ENCODE results near the gene PAPPA.

Gene PAPPA

DNA sequence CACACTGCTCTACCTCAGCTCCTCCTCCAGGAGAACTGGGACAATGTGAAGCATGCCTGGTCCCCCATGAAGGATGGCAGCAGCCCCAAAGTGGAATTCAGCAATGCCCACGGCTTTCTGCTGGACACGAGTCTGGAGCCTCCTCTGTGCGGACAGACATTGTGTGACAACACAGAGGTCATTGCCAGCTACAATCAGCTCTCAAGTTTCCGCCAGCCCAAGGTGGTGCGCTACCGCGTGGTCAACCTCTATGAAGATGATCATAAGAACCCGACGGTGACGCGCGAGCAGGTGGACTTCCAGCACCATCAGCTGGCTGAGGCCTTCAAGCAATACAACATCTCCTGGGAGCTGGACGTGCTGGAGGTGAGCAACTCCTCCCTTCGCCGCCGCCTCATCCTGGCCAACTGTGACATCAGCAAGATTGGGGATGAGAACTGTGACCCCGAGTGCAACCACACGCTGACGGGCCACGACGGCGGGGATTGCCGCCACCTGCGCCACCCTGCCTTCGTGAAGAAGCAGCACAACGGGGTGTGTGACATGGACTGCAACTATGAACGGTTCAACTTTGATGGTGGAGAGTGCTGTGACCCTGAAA lies 34.1 kb downstream of the PAPPA start:
- FAIRE-seq, result no peak

- FAIRE-seq, result no peak
These were observed 36.1 kb downstream of the PAPPA start for GRCh38 chr9:116189683-116190082.

DNA sequence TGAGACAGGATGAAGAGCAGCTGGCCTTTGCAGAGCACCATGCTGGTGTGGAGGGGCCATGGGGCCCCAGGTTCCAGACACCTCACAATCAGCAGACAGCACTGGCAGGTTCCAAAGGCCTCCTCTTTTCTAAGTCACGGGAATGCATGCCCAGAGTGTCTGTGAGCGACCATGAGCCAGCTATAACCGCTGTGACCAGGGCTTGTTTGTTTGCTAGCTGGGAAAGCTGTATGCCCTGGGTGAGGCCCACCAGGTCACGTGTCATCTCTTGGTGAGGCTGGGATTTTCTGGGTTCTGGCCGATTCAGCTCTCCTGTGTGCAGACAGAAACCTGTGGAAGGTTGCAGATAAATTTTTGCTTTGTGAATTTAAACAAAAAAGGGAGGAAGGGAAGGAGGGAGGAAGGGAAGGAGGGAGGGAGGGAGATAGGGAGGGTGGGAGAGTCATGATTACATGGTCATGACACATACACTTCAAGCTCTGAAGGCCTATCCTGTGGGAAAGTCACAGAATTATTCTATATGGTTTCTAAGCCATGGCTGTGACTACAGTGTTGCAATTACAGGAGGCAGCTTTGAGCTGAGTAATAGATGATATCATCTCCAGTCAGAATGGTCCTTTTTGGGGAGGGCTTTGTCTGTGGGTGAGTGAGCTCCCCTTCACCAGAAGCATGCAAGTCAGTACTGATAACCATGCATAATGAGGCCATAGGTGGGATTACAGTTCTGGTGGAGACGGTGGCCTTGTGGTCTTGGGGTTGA lies 37.2 kb downstream of the PAPPA start:
- no peak for FAIRE-seq

DNA sequence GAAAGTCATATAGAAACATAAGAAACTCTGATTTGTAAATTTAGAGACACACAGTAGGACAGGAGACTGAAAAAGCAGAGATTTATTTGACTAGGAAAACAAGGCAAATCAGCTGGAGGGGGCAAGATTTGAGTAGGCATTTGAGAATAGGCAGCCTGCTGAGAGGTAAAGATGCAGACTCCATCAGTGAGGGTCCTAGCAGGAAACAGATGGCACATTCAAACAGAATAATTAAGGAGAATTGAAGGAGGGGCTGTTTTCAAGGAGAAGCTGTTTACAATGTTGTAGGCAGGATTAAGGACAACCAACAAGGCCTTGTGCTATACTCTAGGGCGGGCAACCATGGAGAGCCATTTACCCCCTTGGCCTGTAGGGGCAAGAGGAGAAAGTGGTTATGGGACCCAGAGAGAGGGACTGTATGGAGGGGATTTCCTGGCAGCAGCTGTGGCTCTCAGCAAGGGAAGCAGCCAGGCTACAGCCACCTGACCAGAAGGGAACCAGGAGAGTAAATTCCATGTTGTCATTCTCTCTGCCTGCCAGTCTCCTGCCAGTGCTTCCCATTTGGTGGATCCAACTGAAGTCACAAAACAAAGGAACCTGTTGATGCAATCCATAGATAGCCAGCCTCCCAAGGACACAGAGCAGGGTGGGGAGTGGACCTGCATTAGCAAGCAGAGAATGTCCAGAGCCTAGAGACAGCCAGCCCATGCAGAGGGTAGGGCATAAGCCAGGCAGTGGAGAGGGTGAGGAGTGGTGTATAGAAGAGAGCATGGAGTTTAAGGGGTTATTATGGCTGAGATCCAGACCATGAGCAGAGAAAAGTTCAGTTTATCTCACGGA lies 38.2 kb downstream of the PAPPA start:
- FAIRE-seq, result no peak

DNA sequence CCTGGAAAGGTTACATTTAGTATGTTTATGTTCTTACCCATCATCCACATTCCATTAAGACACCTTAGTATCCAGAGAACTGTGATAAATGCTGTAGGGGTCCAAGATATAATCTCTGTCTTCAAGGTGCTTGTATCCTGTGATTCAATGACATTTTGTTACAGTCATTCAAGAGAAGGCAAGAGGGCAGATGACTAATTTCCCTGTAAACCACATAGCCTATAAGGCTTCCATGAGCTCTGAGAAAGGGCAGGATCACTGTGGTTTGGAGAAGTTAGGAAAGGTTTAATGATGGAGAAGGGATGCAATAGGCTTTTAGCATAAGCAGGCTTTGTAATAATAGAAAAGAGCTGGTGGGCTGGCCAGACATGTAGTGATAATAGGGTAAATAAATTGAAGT lies 40.0 kb downstream of the PAPPA start:
- FAIRE-seq, result no peak

GRCh38 chr9:116196806-116197205 lies 43.2 kb downstream of the PAPPA start:
- no peak for FAIRE-seq

- FAIRE-seq, result no peak
These were observed 44.8 kb downstream of the PAPPA start for GRCh38 chr9:116198344-116198743.

- FAIRE-seq, result no peak
These were observed 48.8 kb downstream of the PAPPA start for GRCh38 chr9:116202219-116202912.

- no peak for FAIRE-seq
These were observed 50.8 kb downstream of the PAPPA start for GRCh38 chr9:116204252-116204882.

GRCh38 chr9:116207371-116208111 lies 54.0 kb downstream of the PAPPA start:
- FAIRE-seq, result no peak

- no peak for FAIRE-seq
These were observed 55.0 kb downstream of the PAPPA start for GRCh38 chr9:116208417-116209232.

GRCh38 chr9:116209414-116210116 lies 56.0 kb downstream of the PAPPA start:
- no peak for FAIRE-seq

- no peak for FAIRE-seq
These were observed 59.5 kb downstream of the PAPPA start for GRCh38 chr9:116212986-116213692.

- FAIRE-seq, result no peak
These were observed 60.1 kb downstream of the PAPPA start for GRCh38 chr9:116213693-116214047.

- no peak for FAIRE-seq
These were observed 64.8 kb downstream of the PAPPA start for GRCh38 chr9:116218399-116218798.

DNA sequence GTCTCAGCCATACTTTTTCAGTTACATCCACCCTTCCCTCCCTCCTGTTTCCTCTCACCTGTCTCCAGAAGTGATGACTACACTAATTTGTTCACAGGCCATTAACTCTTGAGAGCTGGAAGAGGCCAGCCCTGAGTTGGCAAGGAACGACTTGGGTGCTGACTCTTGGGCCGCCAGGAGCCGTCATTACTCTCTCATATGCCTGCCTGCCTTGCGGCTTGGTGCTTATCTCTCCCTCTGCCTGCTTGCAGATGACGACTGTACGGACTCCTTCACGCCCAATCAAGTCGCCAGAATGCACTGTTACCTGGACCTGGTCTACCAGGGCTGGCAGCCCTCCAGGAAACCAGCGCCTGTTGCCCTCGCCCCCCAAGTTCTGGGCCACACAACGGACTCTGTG lies 66.1 kb downstream of the PAPPA start:
- no peak for FAIRE-seq

DNA sequence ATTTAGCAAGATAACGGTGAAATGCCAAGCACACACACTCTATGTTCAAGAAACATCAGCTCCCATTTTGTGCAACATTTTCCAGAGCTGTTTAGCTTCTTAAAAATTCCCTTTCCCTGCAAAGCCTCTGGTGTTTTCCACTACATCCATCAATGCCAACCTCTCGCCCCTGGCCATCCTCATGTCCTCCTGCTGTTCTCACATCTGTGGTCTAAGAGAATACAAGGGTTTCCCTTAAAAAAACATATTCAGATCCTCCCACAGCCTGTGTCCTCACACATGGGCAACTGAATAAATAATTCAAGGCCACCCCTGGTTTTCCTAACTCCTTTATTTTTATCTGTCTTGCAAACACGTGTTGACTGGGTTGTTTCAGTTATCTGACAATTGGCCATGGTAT lies 70.3 kb downstream of the PAPPA start:
- no peak for FAIRE-seq

- no peak for FAIRE-seq
These were observed 76.6 kb downstream of the PAPPA start for GRCh38 chr9:116230051-116230632.

- FAIRE-seq, result no peak
These were observed 79.0 kb downstream of the PAPPA start for GRCh38 chr9:116232424-116233159.

Measured in A204.1 (cell line).